IMR-90 (cell line): ENCODE data around the gene SRC. TPM values are rescaled to one million over a fixed set of nuclear protein-coding genes. Genes with fewer than 3 reads are reported as not detected.

Source experiments
- ATAC-seq: fragments of 200-7000 bp; cut with Tn5 transposase; 2 replicates; pipeline ENCODE4 v1.9.1; 2020; ENCODE audit warnings: low read depth, mild to moderate bottlenecking, moderate library complexity
- BruUV-seq: library from RNA; stranded (reverse); fragments of 400-500 nt; replicated peaks from 2 replicates; lab custom pipeline; 2021; lab: Mats Ljungman, UMichigan
- CTCF ChIA-PET: fragments of 300-600 bp; formaldehyde crosslinking; extraction: SDS; loops from one replicate; lab custom pipeline; 2021; ENCODE audit warnings: antibody characterized with exemption; lab: Yijun Ruan, JAX
- POLR2A ChIA-PET: fragments of 300-600 bp; sonication (Branson Sonifier 250); formaldehyde crosslinking; loops from one replicate; lab custom pipeline; 2022; ENCODE audit warnings: antibody characterized with exemption; ENCODE audit not compliant: unreplicated experiment; lab: Charles Lee
- DNase-seq: peaks from one replicate; pipeline ENCODE4 v3.0.0; 2013
- H2AFZ ChIP-seq: replicated peaks from 2 replicates; pipeline ENCODE3; 2013; ENCODE audit warnings: low read length, mild to moderate bottlenecking; ENCODE audit not compliant: poor library complexity
- H2AK5ac ChIP-seq: 2 replicates; pipeline ENCODE4 v1.6.1; 2013; ENCODE audit warnings: low read depth, low read length, inconsistent platforms
- H2AK9ac ChIP-seq: replicated peaks from 2 replicates; pipeline ENCODE3; 2013; ENCODE audit warnings: mild to moderate bottlenecking, low read depth, low read length, moderate library complexity; ENCODE audit not compliant: poor library complexity
- H2BK120ac ChIP-seq: 2 replicates; pipeline ENCODE4 v1.6.1; 2013; ENCODE audit warnings: low read depth, low read length, inconsistent platforms
- H2BK15ac ChIP-seq: 3 replicates; pipeline ENCODE4 v1.6.1; 2013; ENCODE audit warnings: low read depth, low read length, inconsistent platforms
- H2BK20ac ChIP-seq: 2 replicates; pipeline ENCODE4 v1.6.1; 2013; ENCODE audit warnings: low read depth, mild to moderate bottlenecking, inconsistent platforms, low read length, moderate library complexity
- H2BK5ac ChIP-seq: 2 replicates; pipeline ENCODE4 v1.6.1; 2013; ENCODE audit warnings: mild to moderate bottlenecking, low read depth, low read length, inconsistent platforms; ENCODE audit not compliant: poor library complexity, severe bottlenecking
- H3K14ac ChIP-seq: replicated peaks from 2 replicates; pipeline ENCODE4 v1.6.1; 2013; ENCODE audit warnings: low read depth, low read length, inconsistent platforms
- H3K18ac ChIP-seq: 2 replicates; pipeline ENCODE4 v1.6.1; 2013; ENCODE audit warnings: low read depth, low read length, control low read depth
- H3K23ac ChIP-seq: 2 replicates; pipeline ENCODE4 v1.6.1; 2013; ENCODE audit warnings: low read depth, low read length, inconsistent platforms
- H3K27ac ChIP-seq: 2 replicates; pipeline ENCODE4 v1.5.1; 2013; ENCODE audit warnings: mild to moderate bottlenecking, control low read depth, low read length; ENCODE audit not compliant: insufficient read depth
- H3K27me3 ChIP-seq: 2 replicates; pipeline ENCODE4 v1.6.1; 2013; ENCODE audit warnings: low read length; ENCODE audit not compliant: control insufficient read depth, insufficient read depth
- H3K36me3 ChIP-seq: 2 replicates; pipeline ENCODE4 v1.6.1; 2013; ENCODE audit warnings: low read length, mixed read lengths; ENCODE audit not compliant: control insufficient read depth, insufficient read depth
- H3K4ac ChIP-seq: 2 replicates; pipeline ENCODE4 v1.6.1; 2013; ENCODE audit warnings: low read depth, low read length, inconsistent platforms
- H3K4me1 ChIP-seq: 2 replicates; pipeline ENCODE4 v1.6.1; 2013; ENCODE audit warnings: low read length, mixed read lengths; ENCODE audit not compliant: control insufficient read depth, insufficient read depth
- H3K4me2 ChIP-seq: 2 replicates; pipeline ENCODE4 v1.6.1; 2013; ENCODE audit warnings: low read depth, mild to moderate bottlenecking, control low read depth, low read length, moderate library complexity
- H3K4me3 ChIP-seq: 2 replicates; pipeline ENCODE4 v1.5.1; 2013; ENCODE audit warnings: low read depth, mild to moderate bottlenecking, control low read depth, low read length, moderate library complexity; ENCODE audit not compliant: insufficient read depth
- H3K56ac ChIP-seq: 2 replicates; pipeline ENCODE4 v1.6.1; 2013; ENCODE audit warnings: low read length, inconsistent platforms; ENCODE audit not compliant: insufficient read depth; ENCODE audit errors: extremely low read depth
- H3K79me1 ChIP-seq, 2 experiments: 2 replicates each; pipeline ENCODE4 v1.6.1; 2013; ENCODE audit warnings: low read length in 2 of 2, inconsistent platforms in 1 of 2, low read depth in 1 of 2
- H3K9ac ChIP-seq: 2 replicates; pipeline ENCODE4 v1.6.1; 2013; ENCODE audit warnings: low read depth, low read length, control low read depth
- H3K9me1 ChIP-seq: 2 replicates; pipeline ENCODE4 v1.6.1; 2013; ENCODE audit warnings: low read length, inconsistent platforms; ENCODE audit not compliant: insufficient read depth
- H3K9me3 ChIP-seq: 2 replicates; pipeline ENCODE4 v1.6.1; 2013; ENCODE audit warnings: low read length; ENCODE audit not compliant: control insufficient read depth, insufficient read depth
- H4K20me1 ChIP-seq: 2 replicates; pipeline ENCODE4 v1.6.1; 2013; ENCODE audit warnings: low read length, inconsistent platforms; ENCODE audit not compliant: insufficient read depth
- H4K5ac ChIP-seq: 2 replicates; pipeline ENCODE4 v1.6.1; 2013; ENCODE audit warnings: mild to moderate bottlenecking, low read depth, low read length, control low read depth
- H4K8ac ChIP-seq, 2 experiments: 2 replicates each; pipeline ENCODE4 v1.6.1; 2013; ENCODE audit warnings: low read depth in 2 of 2, low read length in 2 of 2, control low read depth in 1 of 2, inconsistent platforms in 1 of 2
- H4K91ac ChIP-seq: 2 replicates; pipeline ENCODE4 v1.6.1; 2013; ENCODE audit warnings: low read depth, low read length, inconsistent platforms; ENCODE audit not compliant: insufficient read depth
- FOS ChIP-seq: fragments of 150-350 bp; IDR thresholded peaks from 2 replicates; pipeline ENCODE4 v1.6.1; 2016; ENCODE audit warnings: low read depth, low read length
- MXI1 ChIP-seq: IDR thresholded peaks from 2 replicates; pipeline ENCODE4 v1.6.1; 2012; ENCODE audit warnings: low read depth, mild to moderate bottlenecking, low read length, moderate library complexity, borderline replicate concordance
- RAD21 ChIP-seq: IDR thresholded peaks from 2 replicates; pipeline ENCODE4 v1.6.1; 2012; ENCODE audit warnings: low read length, improper control_type of control experiment
- SMC3 ChIP-seq: fragments of 150-350 bp; IDR thresholded peaks from 2 replicates; pipeline ENCODE4 v1.6.1; 2016; ENCODE audit warnings: low read depth, mild to moderate bottlenecking, antibody characterized with exemption, low read length, moderate library complexity
- WGBS, 2 experiments: methylation state at CpG; one replicate each; pipeline versions ENCODE4 v1.1.5 to v1.1.7; 2013; ENCODE audit warnings: missing lambda C conversion rate in 2 of 2; ENCODE audit not compliant: insufficient read length in 1 of 2; ENCODE audit errors: extremely low coverage in 2 of 2; 5-methylcytosine and 5-hydroxymethylcytosine counted together
- dilution Hi-C: fragments of 300-500 bp; cut with HindIII; formaldehyde crosslinking; loops from one replicate; pipeline ENCODE4 v1.14.3; 2018; ENCODE audit warnings: low sequenced_read_pairs; ENCODE audit not compliant: unreplicated experiment
- in situ Hi-C: fragments of 300-500 bp; cut with MboI; formaldehyde crosslinking; loops from 3 replicates; pipeline ENCODE4 v1.14.3; 2019; ENCODE audit warnings: low sequenced_read_pairs, inconsistent platforms, mixed read lengths
- intact Hi-C: fragments of 100-400 bp; cut with micrococcal nuclease; formaldehyde crosslinking; loops from 2 replicates; pipeline ENCODE4 v1.10.0; 2022
- polyA plus RNA-seq, 3 experiments: library from polyadenylated mRNA; depleted of rRNA; stranded (reverse); fragments of >200 nt; gene quantifications; 2 replicates each; pipeline ENCODE4 v1.2.3, GENCODE V29; 2012; ENCODE audit warnings: low replicate concordance in 1 of 3
- total RNA-seq: library from RNA; depleted of rRNA; stranded (reverse); fragments of >200 nt; gene quantifications from 2 replicates; pipeline ENCODE4 v1.2.3, GENCODE V29; 2012
- TF ChIP-seq, protein P1 (sequence below): conservative IDR thresholded peaks from 2 replicates; pipeline ENCODE4 v1.5.1; 2012; ENCODE audit warnings: mild to moderate bottlenecking, low read depth, low read length, improper control_type of control experiment

The SRC gene
- total and polyA plus RNA-seq, 2 of the 4 experiments (the other 2 are of a cell fraction): 7.0 to 24.2 TPM

DNA sequence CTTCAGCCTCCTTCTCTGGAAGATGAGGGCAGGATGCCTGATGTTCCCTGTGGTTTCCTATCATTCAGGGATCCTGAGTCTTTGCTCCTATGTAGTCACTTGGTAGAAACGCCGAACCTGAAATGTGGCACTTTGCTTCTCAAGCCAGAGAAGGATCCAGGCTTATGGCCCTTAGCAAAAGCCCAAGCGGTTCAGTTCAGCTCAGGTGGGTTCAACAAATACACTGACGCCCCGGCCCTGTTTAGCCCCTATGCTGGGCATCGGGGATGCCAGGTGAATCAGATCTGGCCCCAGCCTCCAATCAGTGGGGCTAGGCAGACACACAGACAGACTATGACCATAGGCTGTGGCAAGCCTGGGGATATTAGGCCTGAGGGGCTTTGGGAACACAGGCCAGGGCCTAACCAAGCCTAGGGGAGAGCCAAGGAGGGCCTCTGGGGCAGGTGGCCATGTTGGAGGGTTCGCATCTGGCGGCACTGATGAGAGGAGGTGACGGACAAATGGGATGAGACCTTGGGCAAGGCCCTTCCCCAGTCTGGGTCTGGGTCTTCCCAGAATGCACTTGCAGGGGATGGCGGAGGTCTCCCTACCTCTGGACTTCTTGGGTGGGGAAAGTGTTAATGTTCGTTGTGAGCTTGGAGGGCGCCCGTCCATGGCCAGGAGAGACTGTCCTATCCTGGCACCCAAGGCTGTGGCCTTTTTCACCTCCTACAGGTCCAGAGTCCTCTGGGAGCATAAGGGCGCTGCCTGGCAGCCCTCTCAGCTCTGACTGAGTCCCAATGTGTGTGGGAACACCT lies 17.6 kb upstream of the SRC start:
- no peaks in the 10 kb centered on the region for H3K9me3 ChIP-seq
- dilution Hi-C loops: no loop called here
- H3K9me1 ChIP-seq: peaks cover 14% of the 10 kb centered on the region; the same call in 1 of the 2 replicates
- TF ChIP-seq FOS (no peak), RAD21 (no peak), SMC3 (no peak), MXI1 (no peak)
- TF ChIP-seq, protein P1, sequence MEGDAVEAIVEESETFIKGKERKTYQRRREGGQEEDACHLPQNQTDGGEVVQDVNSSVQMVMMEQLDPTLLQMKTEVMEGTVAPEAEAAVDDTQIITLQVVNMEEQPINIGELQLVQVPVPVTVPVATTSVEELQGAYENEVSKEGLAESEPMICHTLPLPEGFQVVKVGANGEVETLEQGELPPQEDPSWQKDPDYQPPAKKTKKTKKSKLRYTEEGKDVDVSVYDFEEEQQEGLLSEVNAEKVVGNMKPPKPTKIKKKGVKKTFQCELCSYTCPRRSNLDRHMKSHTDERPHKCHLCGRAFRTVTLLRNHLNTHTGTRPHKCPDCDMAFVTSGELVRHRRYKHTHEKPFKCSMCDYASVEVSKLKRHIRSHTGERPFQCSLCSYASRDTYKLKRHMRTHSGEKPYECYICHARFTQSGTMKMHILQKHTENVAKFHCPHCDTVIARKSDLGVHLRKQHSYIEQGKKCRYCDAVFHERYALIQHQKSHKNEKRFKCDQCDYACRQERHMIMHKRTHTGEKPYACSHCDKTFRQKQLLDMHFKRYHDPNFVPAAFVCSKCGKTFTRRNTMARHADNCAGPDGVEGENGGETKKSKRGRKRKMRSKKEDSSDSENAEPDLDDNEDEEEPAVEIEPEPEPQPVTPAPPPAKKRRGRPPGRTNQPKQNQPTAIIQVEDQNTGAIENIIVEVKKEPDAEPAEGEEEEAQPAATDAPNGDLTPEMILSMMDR: no peak
- H3K27me3 ChIP-seq: no peaks in the 10 kb centered on the region
- BruUV-seq: no TSS peak
- intact Hi-C loops: no loop called here
- H3K4me1 ChIP-seq: peaks cover 5% of the 10 kb centered on the region
- H2BK5ac ChIP-seq: peak overlapping the region; percentile 12
- ChIA-PET POLR2A (no interaction called here), CTCF (no interaction called here)
- no peak overlapping the region for H3K4me2 ChIP-seq
- H3K14ac ChIP-seq: 0 out of 2 replicates have a peak overlapping the region, but pooled peaks have one; percentile 61
- in situ Hi-C loops: no loop called here
- H2AK9ac ChIP-seq: no peak overlapping the region
- ATAC-seq (no peak), DNase-seq (no peak)
- peak overlapping the region; percentile 60; the same call in 1 of the 2 replicates for H3K27ac ChIP-seq
- peak overlapping the region; percentile 67 for H2AK5ac ChIP-seq
- H4K91ac ChIP-seq: peak overlapping the region; percentile 24; the same call in 1 of the 2 replicates
- H3K79me1 ChIP-seq: peaks cover 0 to 4% of the 10 kb centered on the region in 2 experiments; a peak in 1 of 4 replicates
- no peaks in the 10 kb centered on the region for H4K20me1 ChIP-seq
- 0 out of 2 replicates have a peak overlapping the region, but pooled peaks have one; percentile 6 for H3K18ac ChIP-seq
- peak overlapping the region; percentile 80 for H2AFZ ChIP-seq
- H3K4ac ChIP-seq: peak overlapping the region; percentile 37
- H3K4me3 ChIP-seq: no peak overlapping the region
- no peaks in the 10 kb centered on the region for H3K36me3 ChIP-seq
- peak overlapping the region; percentile 8; the same call in 1 of the 2 replicates for H3K23ac ChIP-seq
- WGBS, 2 experiments: 97% methylated on average over 7 of the region's 14 CpGs; no CpG with 5 or more reads in 1 of the 2 experiments
- H4K8ac ChIP-seq: peak overlapping the region; percentile 32 to 37; a peak in 2 of 4 replicates
- H3K56ac ChIP-seq: no peak overlapping the region
- peak overlapping the region; percentile 69; the same call in 1 of the 2 replicates for H2BK20ac ChIP-seq
- H3K9ac ChIP-seq: no peak overlapping the region
- peak overlapping the region; percentile 43 for H4K5ac ChIP-seq
- peak overlapping the region; percentile 61; the same call in 1 of the 3 replicates for H2BK15ac ChIP-seq
- H2BK120ac ChIP-seq: peak overlapping the region; percentile 65
